CD4-positive, alpha-beta T cell treated with Interleukin-17A for 1 hour (primary cell): ENCODE results near the gene PRKAR1B.

Experiments
- DNase-seq: peaks from one replicate; pipeline ENCODE4 v3.0.0-alpha.2; 2020

The PRKAR1B gene

GRCh38 chr7:503575-504111, 223.4 kb downstream of the PRKAR1B start:
- no peak for DNase-seq

GRCh38 chr7:502296-502695, 224.8 kb downstream of the PRKAR1B start:
- DNase-seq: no peak

DNA sequence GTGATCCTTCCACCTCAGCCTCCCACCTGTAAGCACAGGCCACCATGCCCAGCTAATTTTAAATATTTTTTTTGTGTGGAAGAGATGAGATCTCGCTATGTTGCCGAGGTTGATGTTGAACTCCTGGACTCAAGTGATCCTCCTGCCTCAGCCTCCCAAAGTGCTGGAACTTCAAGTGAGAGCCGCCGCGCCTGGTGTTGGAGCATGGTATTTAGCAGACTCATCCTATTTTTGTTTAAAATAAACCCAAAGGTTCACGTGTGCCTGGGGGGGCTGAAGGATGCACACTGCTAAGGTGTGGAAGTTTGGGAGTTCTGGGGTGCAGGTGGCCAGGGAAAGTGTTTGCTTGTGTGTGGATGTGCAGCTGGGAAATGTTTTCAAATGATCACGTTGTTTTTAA, 225.6 kb downstream of the PRKAR1B start:
- DNase-seq: no peak

DNA sequence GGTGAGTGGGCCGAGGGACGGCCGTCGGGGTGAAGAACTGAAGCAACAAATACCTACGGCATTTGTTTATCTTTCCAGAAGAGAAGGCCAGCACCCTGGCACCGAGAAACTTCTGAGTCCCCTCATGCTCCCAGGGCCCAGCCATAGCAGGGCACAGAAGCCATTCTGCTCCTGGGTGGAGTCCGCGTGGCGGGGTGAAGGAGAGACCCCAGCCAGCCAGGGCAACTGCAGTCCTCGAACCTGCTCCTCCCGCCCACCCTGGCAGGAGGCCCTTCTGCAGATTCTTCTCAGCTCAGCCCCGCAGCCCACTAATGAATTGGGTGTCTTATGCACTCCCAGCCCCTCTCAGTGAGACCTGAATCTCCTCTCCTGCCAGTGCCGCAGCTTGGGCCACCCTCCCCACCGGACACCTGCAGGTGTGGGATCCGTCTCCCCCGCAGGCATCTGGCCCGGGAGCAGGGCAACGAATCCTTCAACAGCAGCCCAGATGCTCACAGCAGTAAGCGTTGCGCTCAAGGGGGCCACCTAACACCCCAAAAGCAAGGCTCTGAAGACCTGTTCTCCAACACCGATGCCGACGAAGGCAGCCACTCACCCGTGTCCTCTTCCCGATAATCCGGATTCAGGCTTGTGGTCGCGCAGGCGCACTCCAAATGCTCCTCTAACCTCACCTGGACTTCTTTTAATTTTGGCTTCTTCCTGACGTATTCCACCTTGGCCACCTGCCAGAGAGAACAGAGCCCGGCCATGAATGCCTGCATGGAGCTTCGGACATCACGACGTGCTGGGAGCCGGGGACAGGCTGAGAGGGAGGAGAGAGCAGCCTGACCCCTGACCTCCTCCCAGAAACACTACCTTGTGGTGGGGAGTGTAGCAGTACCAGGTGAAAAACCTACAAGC, 226.3 kb downstream of the PRKAR1B start:
- no peak for DNase-seq

GRCh38 chr7:499853-500485, 227.1 kb downstream of the PRKAR1B start:
- DNase-seq: no peak
